HG02970 (cell line): Measurements from ENCODE around the gene C20orf173.
"Not testable (repeated sequence)": the region's sequence is repeated elsewhere in the genome, so short reads cannot be mapped to it uniquely, and the experiment has no call there.

Experiments
- ATAC-seq: cut with Tn5 transposase; IDR thresholded peaks from one replicate; pipeline ENCODE4 v1.9.1; 2021; ENCODE audit warnings: mild to moderate bottlenecking, moderate library complexity, moderate number of reproducible peaks; ENCODE audit not compliant: unreplicated experiment, low FRiP score

The C20orf173 gene, protein sequence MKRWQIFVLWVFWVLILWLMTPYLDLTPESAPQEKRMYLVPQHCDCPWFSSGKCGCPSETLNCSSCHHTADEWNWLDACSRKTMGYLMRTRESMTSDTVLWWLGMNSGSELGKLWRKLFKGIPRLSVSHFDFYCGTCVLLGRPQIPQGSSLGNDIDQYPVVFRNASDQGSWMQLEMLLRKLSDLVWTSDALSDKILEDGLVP

DNA sequence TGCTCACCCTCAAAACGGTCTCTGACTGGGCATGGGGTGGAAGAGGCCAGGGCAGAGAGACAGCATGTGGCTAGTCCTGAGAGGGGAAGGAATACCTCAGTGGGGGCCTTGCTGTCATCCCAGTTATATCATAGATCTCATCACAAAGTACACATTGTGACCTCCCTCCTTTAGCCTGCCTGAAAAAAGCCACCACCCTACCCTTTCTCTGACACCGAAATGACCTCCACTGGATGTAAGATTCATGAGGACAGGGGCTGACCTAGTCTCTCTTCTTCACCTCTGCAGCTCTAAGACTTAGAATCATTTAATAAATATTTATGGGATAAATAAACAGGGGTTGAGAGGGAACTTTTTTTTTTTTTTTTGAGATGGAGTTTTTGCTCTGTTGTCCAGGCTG, at the start of gene C20orf173:
C20orf173 (minus strand) TSS at position 101 of the 400 bp plus-strand sequence. CDS start 279 bp downstream, outside the sequence.
- ATAC-seq = no peak

DNA sequence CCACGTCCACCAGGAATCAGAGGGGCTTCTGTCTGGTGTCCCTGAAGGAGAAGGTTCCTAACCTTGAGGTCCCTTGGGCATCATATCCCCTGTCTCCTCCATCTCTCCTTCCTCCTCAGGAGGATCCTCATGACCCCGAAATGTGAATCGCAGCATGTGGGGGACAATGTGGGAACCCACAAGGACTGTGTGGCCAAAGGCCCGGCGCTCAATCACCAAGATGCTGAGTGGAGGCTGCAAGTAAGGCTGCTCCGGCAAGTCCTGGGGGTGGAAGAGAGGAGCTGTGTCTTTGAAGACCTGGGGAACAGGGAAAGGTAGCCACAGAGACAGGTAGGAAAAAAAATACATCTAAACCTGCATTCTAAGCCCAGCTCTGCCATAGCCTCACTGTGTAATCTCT, 49.7 kb upstream of the C20orf173 start:
- no peak for ATAC-seq

DNA sequence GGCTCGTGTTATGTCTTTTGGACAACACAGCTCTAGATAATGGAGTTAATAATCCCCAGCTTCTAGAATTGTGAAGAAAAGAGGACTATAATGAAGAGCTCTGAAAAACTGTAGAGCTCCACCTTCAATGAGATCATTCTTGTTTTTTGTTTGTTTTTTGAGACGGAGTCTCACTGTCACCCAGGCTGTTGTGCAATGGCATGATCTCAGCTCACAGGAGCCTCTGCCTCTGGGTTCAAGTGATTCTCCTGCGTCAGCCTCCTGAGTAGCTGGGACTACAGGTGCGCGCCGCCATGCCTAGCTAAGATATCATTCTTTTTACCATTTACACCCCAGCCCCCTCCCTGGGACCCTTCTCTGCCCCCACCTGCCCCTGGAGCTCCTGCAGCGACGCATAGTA, 49.0 kb upstream of the C20orf173 start:
- no peak for ATAC-seq

DNA sequence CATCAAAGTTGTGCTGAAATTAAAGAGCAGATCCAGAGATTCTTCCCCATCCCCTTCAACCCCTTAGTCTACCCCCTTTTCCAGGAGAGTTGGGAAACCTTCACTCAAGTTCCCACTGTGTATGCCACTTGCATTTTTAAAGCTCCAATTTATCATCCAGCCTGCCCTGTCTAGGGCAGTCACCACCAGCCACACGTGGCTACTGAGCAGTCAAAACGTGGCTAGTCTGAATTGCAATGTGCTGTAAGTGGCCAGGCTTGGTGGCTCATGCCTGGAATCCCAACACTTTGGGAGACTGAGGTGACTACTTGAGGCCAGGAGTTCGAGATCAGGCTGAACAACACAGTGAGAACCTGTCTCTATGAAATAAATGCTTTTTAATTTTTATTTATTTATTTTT, 47.4 kb upstream of the C20orf173 start:
- ATAC-seq = no peak

DNA sequence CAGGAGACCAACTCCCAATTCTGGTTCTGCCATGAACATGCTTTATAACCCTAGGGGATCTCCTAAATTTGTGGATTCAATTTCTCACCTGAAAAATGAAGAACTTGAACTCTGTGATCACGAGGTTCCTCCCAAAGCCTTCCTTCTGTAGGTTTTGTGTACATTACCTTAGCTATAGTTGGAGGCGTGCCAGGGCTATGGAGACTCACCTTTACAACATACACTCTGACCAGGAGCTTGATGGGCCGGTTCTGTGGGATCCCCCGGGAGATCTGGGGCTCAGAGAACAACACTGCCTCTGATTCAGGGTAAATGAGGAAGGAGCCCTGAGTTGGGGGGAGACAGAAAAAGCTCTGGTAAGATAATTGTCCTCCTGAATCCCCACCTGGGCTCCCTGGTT, 46.5 kb upstream of the C20orf173 start:
- ATAC-seq = no peak

DNA sequence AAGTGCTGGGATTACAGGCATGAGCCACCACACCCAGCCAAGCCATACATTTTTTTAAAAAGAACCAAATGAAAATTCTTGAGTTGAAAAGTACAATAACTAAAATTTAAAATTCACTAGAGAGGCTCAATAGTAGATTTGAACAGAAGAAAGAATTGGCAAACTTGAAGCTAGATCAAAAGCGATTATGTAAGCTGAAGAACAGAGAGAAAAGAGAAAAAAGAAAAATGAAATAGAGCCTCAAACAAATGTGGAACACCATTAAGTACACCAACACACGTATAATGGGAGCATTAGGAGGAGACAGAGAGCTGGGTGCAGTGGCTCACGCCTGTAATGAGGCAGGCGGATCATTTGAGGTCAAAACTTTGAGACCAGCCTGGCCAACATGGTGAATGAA, 43.4 kb upstream of the C20orf173 start:
- ATAC-seq = no peak

DNA sequence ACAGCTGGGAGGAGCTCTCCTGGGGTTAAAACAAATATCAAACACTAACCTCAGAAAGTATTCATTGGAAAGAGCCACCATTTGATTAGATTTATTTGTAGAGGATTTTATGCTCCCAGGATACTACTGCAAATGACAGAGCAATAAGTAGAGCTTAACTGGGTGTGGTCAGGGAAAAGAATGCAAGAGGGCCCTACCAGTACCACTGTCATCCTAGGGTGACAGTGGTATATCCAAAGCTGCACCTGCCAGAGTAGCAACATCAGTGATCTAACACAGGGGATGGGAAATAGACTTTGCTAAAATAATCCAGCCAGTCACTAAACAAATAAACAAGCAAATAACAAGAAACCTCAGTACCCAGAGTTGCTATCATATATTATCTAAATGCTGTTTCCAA, 42.1 kb upstream of the C20orf173 start:
- ATAC-seq = no peak

DNA sequence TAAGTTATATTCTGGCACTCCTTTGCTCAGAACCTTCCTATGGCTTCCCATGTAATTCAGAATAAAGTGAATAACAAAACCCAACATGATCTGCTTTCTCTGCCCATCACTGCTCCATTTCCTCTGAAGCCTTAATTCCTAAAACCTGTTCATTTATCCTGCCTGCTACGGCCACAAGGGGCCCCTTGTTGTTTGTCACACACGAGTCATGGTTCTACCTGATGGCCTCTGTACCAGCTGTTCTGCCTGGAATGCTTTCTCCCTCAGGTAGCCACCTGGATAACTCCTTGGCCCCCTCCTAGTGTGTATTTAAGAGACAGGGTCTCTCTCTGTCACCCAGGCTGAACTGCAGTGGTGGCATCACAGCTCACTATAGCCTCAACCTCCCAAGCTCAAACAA, 39.2 kb upstream of the C20orf173 start:
- ATAC-seq = no peak

DNA sequence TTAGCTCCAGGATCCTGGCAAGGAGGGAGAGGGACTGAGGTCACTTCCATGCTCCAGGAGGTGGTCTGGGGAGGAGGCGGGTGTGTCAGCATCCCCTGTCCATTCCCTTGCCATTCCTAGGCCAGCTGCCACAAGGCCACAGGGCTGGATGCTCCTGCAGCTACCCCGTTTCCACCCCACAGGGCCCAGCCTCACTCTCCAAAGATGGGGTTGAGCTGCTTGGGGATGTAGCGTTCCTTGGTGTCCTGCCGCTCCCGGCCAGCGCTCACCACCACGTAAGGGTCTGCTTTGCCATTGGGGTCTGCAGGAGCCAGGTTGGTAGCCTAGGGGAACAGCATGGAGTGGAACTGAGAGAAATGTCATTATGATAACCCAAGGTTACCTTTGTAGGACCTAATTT, 35.5 kb upstream of the C20orf173 start:
- ATAC-seq = no peak

DNA sequence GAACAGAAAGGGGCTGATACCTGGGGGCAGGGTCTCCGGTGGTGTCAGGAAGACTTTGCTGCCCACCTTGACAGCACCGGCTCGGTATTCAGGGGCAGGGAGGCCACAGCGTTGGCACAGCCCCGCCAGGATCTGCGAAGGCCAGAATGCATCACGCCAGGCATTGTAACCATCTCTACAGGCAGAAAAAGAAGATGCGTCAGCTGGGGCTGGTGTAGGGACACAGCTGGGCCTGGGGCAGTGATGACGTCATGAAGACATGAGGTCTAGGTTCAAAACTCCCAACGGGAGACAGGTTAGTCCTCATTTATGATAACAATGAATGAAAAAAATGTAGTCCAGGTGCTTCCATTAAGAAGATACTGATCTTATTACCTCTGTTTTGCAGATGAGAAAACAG, 34.4 kb upstream of the C20orf173 start:
- ATAC-seq = no peak

DNA sequence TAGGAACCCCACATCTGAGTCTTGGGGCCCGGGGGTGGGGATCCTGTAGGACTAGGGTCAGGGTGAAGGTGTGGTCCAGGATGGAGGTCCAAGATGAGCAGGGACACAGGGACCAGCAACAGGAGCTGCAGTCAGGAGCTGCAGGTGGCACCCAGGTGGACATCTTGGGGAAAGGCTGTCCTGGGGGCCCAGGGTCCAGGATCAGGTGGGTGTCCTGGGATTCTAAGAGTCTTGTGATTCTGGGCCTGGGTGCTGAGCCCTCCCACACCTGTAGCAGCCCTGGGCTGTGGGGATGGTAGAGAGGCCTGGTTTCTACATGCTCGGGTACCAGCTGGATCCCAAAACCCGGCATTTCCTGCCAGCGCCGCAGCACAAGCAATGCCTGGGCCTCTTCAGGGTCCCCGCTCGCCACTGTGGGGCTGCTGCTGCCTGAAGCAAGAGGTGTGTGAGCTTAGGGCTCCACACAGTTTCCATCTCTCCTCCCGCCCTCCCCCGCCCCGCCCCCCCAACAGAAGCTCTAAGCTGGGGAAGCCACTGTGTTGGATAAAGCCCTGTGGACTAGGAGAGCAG, 33.2 kb upstream of the C20orf173 start:
- ATAC-seq = no peak

DNA sequence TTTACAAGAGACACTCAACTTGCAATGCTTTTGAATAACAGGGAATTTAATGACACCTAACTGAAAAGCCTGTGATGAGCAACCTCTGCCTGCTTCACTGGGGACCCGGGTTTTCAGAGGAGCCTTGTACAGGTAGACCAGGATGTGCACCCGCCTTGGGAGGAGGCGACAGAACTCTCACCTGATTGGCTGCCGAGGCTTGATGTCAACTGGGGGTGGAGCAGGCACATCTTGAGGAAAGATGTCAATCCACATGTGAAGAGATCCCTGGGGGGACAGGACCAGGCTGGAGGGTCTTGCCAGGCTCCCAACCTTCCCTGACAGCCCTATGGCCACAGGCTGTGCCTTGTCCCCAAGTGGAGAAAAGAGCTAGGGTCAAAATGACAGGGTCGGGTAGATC, 32.2 kb upstream of the C20orf173 start:
- no peak for ATAC-seq

DNA sequence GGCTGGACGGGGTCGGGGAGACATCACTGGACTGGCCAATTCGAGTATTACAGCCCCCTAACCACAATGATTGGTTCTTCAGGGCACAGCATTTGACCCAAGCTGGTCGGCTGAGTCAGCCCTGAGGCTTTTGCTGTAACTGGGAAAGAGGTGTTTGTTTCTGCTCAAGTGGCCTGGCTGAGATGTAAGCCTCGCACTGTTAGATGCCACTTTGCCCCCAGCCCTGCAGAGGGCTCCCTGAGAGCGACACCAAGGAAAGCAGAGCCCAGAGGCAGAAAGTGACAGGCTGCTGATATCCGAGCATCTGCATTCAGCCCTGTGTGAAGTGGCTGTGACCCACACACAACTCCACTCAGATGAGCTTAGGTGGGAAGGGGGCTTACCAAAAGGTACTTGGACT, 31.8 kb upstream of the C20orf173 start:
- ATAC-seq = no peak

DNA sequence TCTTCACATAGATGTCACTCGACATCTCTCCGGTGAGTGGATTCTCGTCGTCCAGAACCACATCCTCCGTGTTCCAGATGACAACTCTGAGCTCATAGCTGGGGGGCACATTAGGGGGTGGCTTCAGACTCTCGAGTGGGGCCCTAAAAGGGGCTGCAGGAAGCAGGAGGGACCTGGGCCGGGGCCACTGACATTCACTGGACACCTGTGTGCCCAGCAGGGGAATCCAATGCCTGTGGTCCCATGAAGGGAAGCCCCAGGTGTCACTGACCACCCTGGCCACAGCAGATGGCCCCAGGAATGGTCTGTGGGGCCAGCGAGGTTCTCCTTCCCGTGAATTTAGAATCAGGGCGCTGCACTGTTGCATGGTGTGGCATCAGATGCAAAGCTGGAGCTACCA, 31.1 kb upstream of the C20orf173 start:
- ATAC-seq = no peak

DNA sequence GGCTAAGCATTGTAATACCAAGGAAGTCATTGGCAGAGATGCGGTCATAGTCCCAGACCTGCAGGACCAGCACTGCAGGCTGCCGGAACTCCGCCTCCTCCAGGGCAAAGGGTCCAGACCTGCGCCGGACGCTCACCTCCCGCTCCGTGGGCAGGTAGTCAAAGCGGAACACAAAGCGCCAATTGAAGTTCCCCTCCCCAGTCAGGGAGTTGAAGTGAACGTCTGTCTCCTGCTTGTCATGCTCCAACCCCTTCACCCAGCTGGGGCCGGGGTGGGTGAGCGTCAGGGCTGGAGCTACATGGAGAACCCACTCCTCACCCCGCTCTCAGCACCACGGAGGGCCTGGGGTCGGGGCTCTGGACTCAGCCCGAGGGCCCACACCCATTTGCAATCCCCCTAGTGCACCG, 30.7 kb upstream of the C20orf173 start:
- ATAC-seq = no peak

DNA sequence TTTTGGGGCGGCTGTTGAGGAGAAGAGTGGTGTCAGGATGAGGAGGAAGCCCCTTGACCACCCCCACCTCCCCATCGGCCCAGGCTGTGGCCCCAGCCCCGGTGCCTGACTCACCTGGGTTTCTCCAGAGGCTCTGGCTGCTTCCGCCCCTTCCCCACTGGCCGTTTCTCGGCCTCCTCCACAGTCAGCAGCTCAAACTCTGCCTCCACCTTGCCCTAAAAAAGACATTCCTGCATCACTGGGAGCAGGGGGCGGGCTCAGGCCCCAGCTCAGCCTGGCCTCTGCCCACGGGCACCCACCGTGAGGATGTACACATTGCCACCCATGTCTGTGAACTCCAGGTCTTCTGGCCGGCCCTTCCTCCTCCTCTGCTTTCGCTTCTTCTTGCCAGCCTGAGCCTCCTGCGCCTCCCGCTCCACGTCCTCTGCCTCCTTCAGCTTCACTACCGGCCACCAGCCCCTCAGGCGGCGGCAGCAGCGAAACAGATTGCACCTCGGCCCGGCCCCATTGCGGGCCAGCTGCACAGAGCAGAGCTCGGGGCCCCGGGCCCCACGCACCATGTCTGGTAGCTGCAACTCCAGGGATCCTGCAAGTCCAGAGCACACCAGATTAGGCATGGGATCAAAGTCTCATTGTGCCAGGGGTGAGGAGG, 29.7 kb upstream of the C20orf173 start:
- no peak for ATAC-seq

DNA sequence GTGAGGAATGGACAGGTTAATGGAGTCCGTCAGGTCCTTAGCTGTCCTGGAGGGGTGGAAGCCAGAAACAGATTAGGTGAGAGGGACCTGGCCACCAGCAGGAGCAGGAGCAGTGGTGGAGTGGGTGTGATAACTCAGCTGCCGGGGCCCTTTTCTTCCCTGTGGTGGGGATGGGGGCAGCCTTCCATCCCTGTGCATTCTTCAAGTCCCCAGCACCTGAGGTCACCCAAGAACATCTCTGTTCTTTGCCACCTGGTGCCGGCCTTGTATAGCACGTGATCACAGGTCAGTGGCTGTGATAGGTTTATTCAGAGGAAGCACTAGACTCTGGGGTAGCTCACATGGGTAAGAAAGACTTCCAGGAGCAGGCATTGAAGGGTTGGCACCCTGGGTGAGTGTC, 29.0 kb upstream of the C20orf173 start:
- ATAC-seq = no peak

DNA sequence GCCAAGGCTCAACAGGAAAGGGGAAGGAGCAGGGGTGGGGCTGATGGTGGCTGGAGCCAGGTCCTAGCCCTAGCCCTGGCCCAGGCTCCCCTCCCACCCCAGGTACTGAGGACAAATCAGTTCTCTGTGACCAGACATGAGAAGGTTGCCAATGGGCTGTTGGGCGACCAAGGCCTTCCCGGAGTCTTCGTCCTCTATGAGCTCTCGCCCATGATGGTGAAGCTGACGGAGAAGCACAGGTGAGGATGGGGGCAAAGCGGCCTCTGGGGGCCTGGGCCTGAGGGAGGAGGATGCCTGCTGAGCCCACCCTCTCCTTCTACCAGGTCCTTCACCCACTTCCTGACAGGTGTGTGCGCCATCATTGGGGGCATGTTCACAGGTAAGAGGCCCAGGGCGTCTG, 27.4 kb upstream of the C20orf173 start:
- no peak for ATAC-seq

DNA sequence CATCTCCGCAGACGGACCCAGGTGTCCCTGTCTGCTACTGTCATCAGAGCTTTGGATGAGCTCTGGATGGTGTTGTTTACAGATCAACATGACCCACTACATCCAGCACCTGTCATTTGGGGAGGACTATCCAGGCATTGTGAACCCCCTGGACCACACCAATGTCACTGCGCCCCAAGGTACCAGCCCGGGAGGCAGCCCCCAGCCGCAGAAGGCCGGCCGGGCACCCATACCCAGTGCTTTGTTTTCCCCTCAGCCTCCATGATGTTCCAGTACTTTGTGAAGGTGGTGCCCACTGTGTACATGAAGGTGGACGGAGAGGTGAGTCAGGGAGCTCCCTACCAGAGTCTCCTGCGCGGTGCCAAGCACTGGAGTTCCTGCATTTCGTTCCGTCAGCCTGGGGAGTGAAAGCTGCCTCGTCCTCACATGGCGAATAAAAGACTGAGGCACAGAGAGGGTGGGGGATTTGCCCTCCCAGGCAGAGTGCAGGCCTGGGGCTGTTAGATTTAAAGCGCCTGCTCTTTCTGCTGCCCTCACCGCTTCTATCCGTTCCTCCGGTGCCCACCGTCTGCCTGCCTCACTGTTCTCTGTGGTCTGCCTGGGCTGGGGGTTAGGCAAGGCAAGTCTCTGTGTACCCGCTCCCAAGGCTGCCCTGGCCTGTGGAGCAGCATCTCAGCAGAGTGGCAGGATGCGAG, 26.6 kb upstream of the C20orf173 start:
- no peak for ATAC-seq

DNA sequence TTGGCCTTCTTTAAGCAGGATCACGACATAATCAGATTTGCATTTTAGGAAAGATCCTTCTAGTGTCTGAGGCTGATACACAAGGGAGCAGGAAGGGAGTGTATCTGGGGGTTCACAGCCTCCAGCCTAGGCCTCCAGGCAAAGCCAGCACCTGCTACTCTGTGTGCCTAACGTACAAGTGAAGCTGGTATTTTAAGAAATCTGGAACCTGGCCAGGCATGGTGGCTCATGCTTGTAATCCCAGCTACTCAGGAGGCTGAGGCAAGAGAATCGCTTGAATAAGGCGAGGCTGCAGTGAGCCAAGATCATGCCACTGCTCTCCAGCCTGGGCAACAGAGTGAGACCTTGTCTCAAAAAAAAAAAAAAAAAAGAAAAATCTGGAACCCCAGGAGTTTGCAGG, 26.0 kb upstream of the C20orf173 start:
- not testable (repeated sequence) for ATAC-seq

DNA sequence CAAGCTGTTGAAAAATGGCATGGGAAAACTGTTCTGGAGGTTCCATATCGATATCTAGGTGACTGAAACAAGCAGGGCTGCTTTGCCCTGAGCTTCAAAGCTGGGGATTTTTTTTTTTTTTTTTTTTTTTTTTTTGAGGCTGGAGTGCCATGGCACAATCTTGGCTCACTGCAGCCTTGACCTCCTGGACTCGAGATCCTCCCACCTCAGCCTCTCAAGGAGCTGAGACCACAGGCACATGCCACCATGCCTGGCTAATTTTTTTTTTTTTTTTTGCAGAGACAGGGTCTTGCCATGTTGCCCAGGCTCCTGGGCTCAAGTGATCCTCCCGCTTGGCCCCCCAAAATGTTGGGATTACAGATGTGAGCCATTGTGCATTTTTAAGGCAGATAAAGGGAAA, 23.5 kb upstream of the C20orf173 start:
- ATAC-seq = no peak

DNA sequence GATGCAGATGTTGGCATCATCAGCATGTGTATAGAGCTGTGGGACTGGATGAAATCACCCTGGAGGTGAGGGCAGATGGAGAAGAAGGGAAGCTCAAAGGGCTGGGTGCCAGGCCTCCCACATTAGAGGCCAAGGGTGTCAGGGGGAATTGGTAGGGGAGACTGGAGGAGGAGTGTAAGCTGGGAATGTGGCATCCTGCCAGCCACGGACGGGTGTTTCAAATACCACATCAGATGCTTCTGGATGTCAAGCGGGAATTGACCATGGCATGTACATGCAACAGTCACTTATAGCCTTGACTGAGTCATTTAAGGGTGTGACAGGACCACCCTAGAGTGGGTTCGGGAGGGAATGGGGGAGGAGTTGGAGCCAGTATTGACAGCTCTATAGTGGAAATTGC, 22.1 kb upstream of the C20orf173 start:
- ATAC-seq = no peak
